Natural killer cell (primary cell): ENCODE results near the gene VPS13D. TPM values are rescaled to one million over a fixed set of nuclear protein-coding genes. Genes with fewer than 3 reads are reported as not detected.
A peak's percentile ranks its signal among the peaks of the same experiment; 100 is the strongest.

Experiments used
- ATAC-seq, 3 donors: fragments of 150-1000 bp in 2 of 3; fragments of 200-7000 bp in 1 of 3; cut with Tn5 transposase; 1 replicate in 1 of 3; 2 replicates in 2 of 3; pipeline ENCODE4 v1.10.0; 2021; ENCODE audit warnings: mild to moderate bottlenecking in 2 of 3, moderate library complexity in 2 of 3
- DNase-seq, 2 donors: peaks; one replicate each; pipeline versions ENCODE4 v3.0.0 to v3.0.0-alpha.2; 2013 to 2021; ENCODE audit warnings: mixed read lengths in 1 of 2
- H3K27ac ChIP-seq: one replicate; pipeline ENCODE4 v1.5.1; 2013; ENCODE audit warnings: mild to moderate bottlenecking, low read length
- H3K27me3 ChIP-seq: one replicate; pipeline ENCODE4 v1.6.1; 2013; ENCODE audit warnings: low read length; ENCODE audit not compliant: control insufficient read depth, insufficient read depth
- H3K36me3 ChIP-seq: one replicate; pipeline ENCODE4 v1.6.1; 2013; ENCODE audit warnings: low read length; ENCODE audit not compliant: control insufficient read depth, insufficient read depth
- H3K4me1 ChIP-seq: one replicate; pipeline ENCODE4 v1.6.1; 2013; ENCODE audit warnings: low read length; ENCODE audit not compliant: control insufficient read depth, insufficient read depth
- H3K4me3 ChIP-seq: one replicate; pipeline ENCODE4 v1.5.1; 2013; ENCODE audit warnings: low read length
- H3K9me3 ChIP-seq: one replicate; pipeline ENCODE4 v1.6.1; 2013; ENCODE audit warnings: low read length; ENCODE audit not compliant: control insufficient read depth, insufficient read depth
- H3K27ac Mint-ChIP-seq, 2 donors: one replicate each; pipeline ENCODE4 v1.8.0; 2022; ENCODE audit warnings: mild to moderate bottlenecking in 2 of 2, mixed read lengths in 2 of 2, moderate library complexity in 1 of 2
- H3K27me3 Mint-ChIP-seq, 2 donors: one replicate each; pipeline ENCODE4 v1.8.0; 2022; ENCODE audit warnings: low read depth in 2 of 2, mixed read lengths in 2 of 2
- H3K36me3 Mint-ChIP-seq: one replicate; pipeline ENCODE4 v1.8.0; 2022; ENCODE audit warnings: mixed read lengths
- H3K4me1 Mint-ChIP-seq, 2 donors: one replicate each; pipeline ENCODE4 v1.8.0; 2022; ENCODE audit warnings: mixed read lengths in 2 of 2
- H3K4me3 Mint-ChIP-seq: one replicate; pipeline ENCODE4 v1.8.0; 2022; ENCODE audit warnings: mild to moderate bottlenecking, moderate library complexity, mixed read lengths
- H3K9me3 Mint-ChIP-seq, 2 donors: one replicate each; pipeline ENCODE4 v1.8.0; 2022; ENCODE audit warnings: mixed read lengths in 2 of 2
- CTCF ChIP-seq: fragments of 200-600 bp; IDR thresholded peaks from one replicate; pipeline ENCODE4 v1.8.0; 2022; ENCODE audit warnings: antibody characterized with exemption
- WGBS: methylation state at CpG from one replicate; pipeline ENCODE4 v1.1.7; 2013; ENCODE audit warnings: missing lambda C conversion rate; ENCODE audit not compliant: insufficient coverage; 5-methylcytosine and 5-hydroxymethylcytosine counted together
- intact Hi-C: fragments of 100-400 bp; cut with micrococcal nuclease; formaldehyde crosslinking; loops from one replicate; pipeline ENCODE4 v1.14.2; 2022
- total RNA-seq, 4 donors: library from RNA; stranded (reverse); fragments of 120-200 nt in 1 of 4; gene quantifications; one replicate each; pipeline versions ENCODE4 v1.2.3 to v1.2.4, GENCODE V29; 2013 to 2022

VPS13D gene
- total RNA-seq, 3 donors from 2014 or later (not counting 1 experiment from before 2014, with no cell fraction given) = 66.3 to 94.0 (median 81.7) TPM

- 100% methylated on average over 2 of the region's 2 CpGs for WGBS
- H3K27ac Mint-ChIP-seq = no peak overlapping the region
- H3K4me3 Mint-ChIP-seq = no peak overlapping the region
- DNase-seq (no peak), ATAC-seq (no peak)
- H3K4me1 ChIP-seq = peaks cover 19% of the 10 kb centered on the region
- H3K36me3 Mint-ChIP-seq = no peaks in the 10 kb centered on the region
- no peaks in the 10 kb centered on the region for H3K9me3 ChIP-seq
- H3K36me3 ChIP-seq = peaks cover 14% of the 10 kb centered on the region
- no peaks in the 10 kb centered on the region for H3K27me3 Mint-ChIP-seq
- H3K4me1 Mint-ChIP-seq = peaks cover 17 to 25% of the 10 kb centered on the region in 2 donors
- H3K9me3 Mint-ChIP-seq = no peaks in the 10 kb centered on the region
- no peaks in the 10 kb centered on the region for H3K27me3 ChIP-seq
- H3K4me3 ChIP-seq = no peak overlapping the region
- intact Hi-C loops = no loop called here
- no peak overlapping the region for H3K27ac ChIP-seq
- TF ChIP-seq CTCF = no peak
Measured at GRCh38 chr1:12232221-12232620, 2.4 kb downstream of the VPS13D start.

GRCh38 chr1:12244078-12244477 lies 14.2 kb downstream of the VPS13D start:
- Mint-ChIP-seq H3K4me1 (peaks cover 1 to 6% of the 10 kb centered on the region in 2 donors), H3K27me3 (no peaks in the 10 kb centered on the region), H3K9me3 (no peaks in the 10 kb centered on the region), H3K4me3 (no peak overlapping the region), H3K27ac (no peak overlapping the region), H3K36me3 (peaks cover 10% of the 10 kb centered on the region)
- Histone ChIP-seq H3K9me3 (no peaks in the 10 kb centered on the region), H3K4me1 (no peaks in the 10 kb centered on the region), H3K36me3 (peaks cover 41% of the 10 kb centered on the region), H3K27me3 (no peaks in the 10 kb centered on the region), H3K27ac (no peak overlapping the region), H3K4me3 (no peak overlapping the region)
- no peak for ATAC-seq
- intact Hi-C loops = no loop called here
- WGBS = 79% methylated on average over 2 of the region's 2 CpGs
- peak in 1 of 2 donors; percentile 44 for DNase-seq
- TF ChIP-seq CTCF = peak; percentile 32

GRCh38 chr1:12244585-12244984 lies 14.8 kb downstream of the VPS13D start:
- H3K27me3 Mint-ChIP-seq = no peaks in the 10 kb centered on the region
- Histone ChIP-seq H3K9me3 (no peaks in the 10 kb centered on the region), H3K4me3 (no peak overlapping the region), H3K36me3 (peaks cover 46% of the 10 kb centered on the region), H3K27me3 (no peaks in the 10 kb centered on the region), H3K27ac (no peak overlapping the region), H3K4me1 (no peaks in the 10 kb centered on the region)
- ATAC-seq = no peak
- H3K27ac Mint-ChIP-seq = no peak overlapping the region
- H3K36me3 Mint-ChIP-seq = peaks cover 15% of the 10 kb centered on the region
- intact Hi-C loops = no loop called here
- no peak overlapping the region for H3K4me3 Mint-ChIP-seq
- peaks cover 0 to 6% of the 10 kb centered on the region in 2 donors for H3K4me1 Mint-ChIP-seq
- no peak for DNase-seq
- no peak for TF ChIP-seq CTCF
- 100% methylated on average over 5 of the region's 5 CpGs for WGBS
- no peaks in the 10 kb centered on the region for H3K9me3 Mint-ChIP-seq

GRCh38 chr1:12245116-12245515 lies 15.3 kb downstream of the VPS13D start:
- Histone ChIP-seq H3K4me1 (no peaks in the 10 kb centered on the region), H3K4me3 (no peak overlapping the region), H3K36me3 (peaks cover 51% of the 10 kb centered on the region), H3K27ac (no peak overlapping the region), H3K27me3 (no peaks in the 10 kb centered on the region), H3K9me3 (no peaks in the 10 kb centered on the region)
- intact Hi-C loops = no loop called here
- peaks cover 18% of the 10 kb centered on the region for H3K36me3 Mint-ChIP-seq
- no peaks in the 10 kb centered on the region for H3K9me3 Mint-ChIP-seq
- DNase-seq = no peak
- H3K4me3 Mint-ChIP-seq = no peak overlapping the region
- WGBS = 50% methylated on average over 2 of the region's 3 CpGs
- no peak for TF ChIP-seq CTCF
- H3K27ac Mint-ChIP-seq = no peak overlapping the region
- peaks cover 0 to 6% of the 10 kb centered on the region in 2 donors for H3K4me1 Mint-ChIP-seq
- ATAC-seq = no peak
- no peaks in the 10 kb centered on the region for H3K27me3 Mint-ChIP-seq
